ENCODE results near the gene LIM2.

Gene LIM2

GRCh38 chr19:51338563-51339312 lies 49.0 kb downstream of the LIM2 start:
- peak; percentile 59 to 70 for DNase-seq

DNA sequence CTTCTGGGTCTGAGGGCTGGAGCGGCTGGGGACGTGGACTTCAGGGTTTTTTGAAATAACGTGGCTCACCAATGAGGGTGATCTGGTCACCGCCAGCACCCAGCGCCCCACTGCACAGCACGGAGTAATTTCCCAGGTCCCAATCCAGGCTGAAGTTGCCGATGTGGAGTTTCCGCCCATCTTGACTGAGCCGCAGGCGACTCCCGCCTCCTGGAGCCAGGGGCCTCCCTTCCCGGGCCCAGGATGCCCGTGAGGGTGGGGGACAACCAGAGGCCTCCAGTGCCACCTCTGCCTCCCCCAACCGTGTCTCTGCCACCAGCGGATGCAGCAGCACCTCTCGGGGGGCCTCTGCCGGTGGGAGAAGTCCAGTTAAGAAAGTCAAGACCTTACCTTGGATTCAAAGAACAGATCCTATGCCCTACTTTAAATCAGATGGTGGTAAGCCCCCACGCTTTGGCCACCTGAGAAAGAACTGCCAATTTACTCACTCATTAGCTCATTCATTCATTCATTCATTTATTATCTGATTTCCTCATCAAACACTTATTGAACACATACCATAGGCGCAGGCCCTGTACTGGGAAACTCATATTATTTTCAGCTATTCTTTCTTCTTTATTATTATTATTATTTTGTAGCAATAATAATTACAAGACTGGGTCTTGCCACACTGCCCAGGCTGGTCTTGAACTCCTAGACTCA lies 49.8 kb downstream of the LIM2 start:
- no peak for DNase-seq

DNA sequence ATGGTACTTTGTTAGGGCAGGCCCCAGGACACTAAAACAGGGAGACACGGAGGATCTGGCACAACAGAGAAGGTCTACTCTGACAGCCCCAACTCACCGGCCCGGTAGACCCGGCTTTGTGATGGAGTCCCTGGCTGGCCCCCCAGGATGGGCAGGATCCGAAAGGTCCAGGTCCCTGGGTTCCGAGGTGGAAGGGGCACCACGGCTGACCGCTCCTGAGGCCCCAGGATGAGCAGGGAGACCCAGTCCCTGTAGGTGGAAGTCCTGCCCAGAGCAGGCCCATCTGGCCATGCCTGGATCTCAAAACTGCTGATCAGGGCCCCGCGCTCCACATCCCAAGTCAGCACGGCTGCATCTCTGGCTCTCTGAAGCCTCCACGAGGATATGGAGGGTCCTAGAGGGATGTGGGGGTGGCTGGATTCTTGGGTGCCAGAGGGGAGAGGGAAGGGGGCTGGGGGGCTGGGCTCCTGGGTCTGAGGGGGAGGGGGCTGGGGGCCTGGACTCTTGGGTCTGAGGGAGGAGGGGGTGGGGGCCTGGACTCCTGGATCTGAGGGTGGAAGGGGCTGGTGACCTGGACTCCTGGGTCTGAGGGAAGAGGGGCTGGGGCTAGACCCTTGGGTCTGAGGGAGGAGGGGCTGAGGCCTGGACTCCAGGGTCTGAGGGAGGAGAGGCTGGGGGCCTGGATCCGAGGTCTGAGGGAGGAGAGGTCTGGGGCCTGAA lies 50.5 kb downstream of the LIM2 start:
- no peak for DNase-seq

GRCh38 chr19:51333836-51334460 lies 53.8 kb downstream of the LIM2 start:
- DNase-seq: no peak

DNA sequence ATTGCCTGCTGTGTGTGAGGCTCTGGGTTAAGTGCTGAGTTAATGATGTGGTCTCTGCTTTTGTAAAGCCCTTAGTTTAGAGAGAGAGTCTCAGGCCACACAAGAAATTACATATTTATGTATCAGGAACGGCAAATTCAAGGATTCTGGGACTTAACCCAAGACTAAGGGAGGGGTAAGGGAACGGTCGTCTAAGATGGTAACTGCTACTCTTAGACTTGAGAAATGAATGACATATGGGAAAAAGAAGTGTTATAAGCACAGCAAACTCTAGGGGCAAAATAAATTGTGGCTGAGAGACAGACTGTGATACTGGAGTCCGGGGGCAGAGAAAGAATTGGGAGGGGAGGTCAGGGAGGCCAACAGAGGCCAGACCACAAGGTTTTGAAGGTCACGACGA lies 56.1 kb downstream of the LIM2 start:
- no peak for DNase-seq

GRCh38 chr19:51331193-51331592 lies 56.6 kb downstream of the LIM2 start:
- DNase-seq: no peak

DNA sequence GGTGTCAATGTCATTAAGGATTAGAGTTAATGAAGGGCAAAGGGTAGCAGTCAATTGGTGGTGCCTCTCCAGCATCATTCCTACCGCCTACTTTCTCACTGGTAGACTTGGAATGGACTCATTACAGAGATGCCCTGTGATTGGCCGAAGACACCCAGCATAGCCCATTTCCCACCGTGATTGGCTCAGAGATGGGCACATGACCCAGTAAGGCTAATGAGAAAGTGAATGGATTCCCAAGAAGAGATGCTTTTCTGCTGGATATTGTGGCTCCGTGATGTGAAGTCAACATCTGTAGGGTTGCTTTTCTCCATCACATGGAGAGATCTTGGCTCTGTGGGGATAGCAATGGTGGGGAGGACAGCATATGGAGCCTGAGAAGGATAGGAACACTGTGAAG lies 57.4 kb downstream of the LIM2 start:
- no peak for DNase-seq
